Suprapubic skin (tissue), 3 donors: ENCODE measurements around the gene TNS3.

Source experiments
- POLR2A ChIP-seq, 2 donors: fragments of 450-650 bp; IDR thresholded peaks; one replicate each; pipeline ENCODE4 v1.6.1; 2017; ENCODE audit warnings: antibody characterized with exemption in 2 of 2, mild to moderate bottlenecking in 2 of 2, moderate library complexity in 2 of 2
- TF ChIP-seq, protein P1 (sequence below), 2 donors: fragments of 200-600 bp in 1 of 2; fragments of 450-650 bp in 1 of 2; sonication (generic) in 1 of 2; IDR thresholded peaks; one replicate each; pipeline ENCODE4 v1.5.1; 2016 to 2019; ENCODE audit warnings: antibody characterized with exemption in 2 of 2, mild to moderate bottlenecking in 1 of 2, moderate library complexity in 1 of 2

DNA sequence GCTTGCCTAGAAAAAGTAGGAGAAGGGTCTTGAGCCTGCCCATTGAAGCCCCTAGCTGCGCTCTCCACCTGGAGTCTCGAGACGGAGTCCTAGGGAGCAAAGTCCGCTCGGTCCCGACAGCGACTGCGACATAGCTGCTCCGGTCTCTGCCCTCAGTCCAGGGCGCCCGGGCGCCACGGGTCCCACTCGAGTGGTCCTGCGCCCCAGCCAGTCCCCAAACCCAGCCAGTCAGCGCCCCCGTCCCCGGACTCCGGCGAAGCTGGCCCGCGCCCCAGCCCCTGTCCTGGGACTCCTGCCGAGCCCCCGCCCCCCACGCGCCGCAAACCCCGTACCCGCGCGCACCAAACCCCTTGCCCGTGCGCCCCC, 490 bp downstream of the TNS3 start:
- TF ChIP-seq POLR2A (IDR thresholded peaks at IDR 0.05): no peak
- TF ChIP-seq, protein P1, sequence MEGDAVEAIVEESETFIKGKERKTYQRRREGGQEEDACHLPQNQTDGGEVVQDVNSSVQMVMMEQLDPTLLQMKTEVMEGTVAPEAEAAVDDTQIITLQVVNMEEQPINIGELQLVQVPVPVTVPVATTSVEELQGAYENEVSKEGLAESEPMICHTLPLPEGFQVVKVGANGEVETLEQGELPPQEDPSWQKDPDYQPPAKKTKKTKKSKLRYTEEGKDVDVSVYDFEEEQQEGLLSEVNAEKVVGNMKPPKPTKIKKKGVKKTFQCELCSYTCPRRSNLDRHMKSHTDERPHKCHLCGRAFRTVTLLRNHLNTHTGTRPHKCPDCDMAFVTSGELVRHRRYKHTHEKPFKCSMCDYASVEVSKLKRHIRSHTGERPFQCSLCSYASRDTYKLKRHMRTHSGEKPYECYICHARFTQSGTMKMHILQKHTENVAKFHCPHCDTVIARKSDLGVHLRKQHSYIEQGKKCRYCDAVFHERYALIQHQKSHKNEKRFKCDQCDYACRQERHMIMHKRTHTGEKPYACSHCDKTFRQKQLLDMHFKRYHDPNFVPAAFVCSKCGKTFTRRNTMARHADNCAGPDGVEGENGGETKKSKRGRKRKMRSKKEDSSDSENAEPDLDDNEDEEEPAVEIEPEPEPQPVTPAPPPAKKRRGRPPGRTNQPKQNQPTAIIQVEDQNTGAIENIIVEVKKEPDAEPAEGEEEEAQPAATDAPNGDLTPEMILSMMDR (IDR thresholded peaks at IDR 0.05): no peak
